CD8-positive, alpha-beta memory T cell (primary cell): Measurements from ENCODE around the gene TARBP2. TPM values are rescaled to one million over a fixed set of nuclear protein-coding genes. Genes with fewer than 3 reads are reported as not detected.

Experiments used
- CTCF ChIA-PET: fragments of 350-600 bp; sonication (Branson Sonifier 250); formaldehyde crosslinking; loops from one replicate; lab custom pipeline; 2021; ENCODE audit warnings: antibody characterized with exemption; lab: Charles Lee
- POLR2A ChIA-PET: fragments of 350-600 bp; sonication (Branson Sonifier 250); formaldehyde crosslinking; loops from one replicate; lab custom pipeline; 2021; ENCODE audit warnings: antibody characterized with exemption; lab: Charles Lee
- DNase-seq, 5 donors: peaks; one replicate each; pipeline versions ENCODE4 v3.0.0 to v3.0.0-alpha.2; 2020 to 2022; ENCODE audit warnings: mixed read lengths in 1 of 5
- H3K27ac ChIP-seq: one replicate; pipeline ENCODE4 v1.7.0; 2013; ENCODE audit warnings: low read depth, mild to moderate bottlenecking, low read length, moderate library complexity
- H3K27me3 ChIP-seq: 2 replicates; pipeline ENCODE4 v1.7.0; 2013; ENCODE audit warnings: low read length, mild to moderate bottlenecking; ENCODE audit not compliant: insufficient read depth, poor library complexity, severe bottlenecking
- H3K36me3 ChIP-seq: 2 replicates; pipeline ENCODE4 v1.7.0; 2013; ENCODE audit warnings: mild to moderate bottlenecking, low read length, moderate library complexity; ENCODE audit not compliant: insufficient read depth
- H3K4me1 ChIP-seq: 2 replicates; pipeline ENCODE4 v1.7.0; 2013; ENCODE audit warnings: mild to moderate bottlenecking, low read length, moderate library complexity; ENCODE audit not compliant: insufficient read depth
- H3K4me3 ChIP-seq: 2 replicates; pipeline ENCODE4 v1.7.0; 2013; ENCODE audit warnings: mild to moderate bottlenecking, low read length
- H3K9me3 ChIP-seq: 2 replicates; pipeline ENCODE4 v1.7.0; 2013; ENCODE audit warnings: mild to moderate bottlenecking, low read length
- H3K27ac Mint-ChIP-seq, 8 donors: one replicate each; pipeline ENCODE4 v1.8.0; 2020 to 2021; ENCODE audit warnings: mixed read lengths in 8 of 8, mild to moderate bottlenecking in 6 of 8, inconsistent platforms in 3 of 8, moderate library complexity in 3 of 8
- H3K27me3 Mint-ChIP-seq, 2 donors: one replicate each; pipeline ENCODE4 v1.8.0; 2020 to 2021; ENCODE audit warnings: mixed read lengths in 2 of 2, mild to moderate bottlenecking in 1 of 2, moderate library complexity in 1 of 2
- H3K36me3 Mint-ChIP-seq, 3 donors: one replicate each; pipeline ENCODE4 v1.8.0; 2020 to 2021; ENCODE audit warnings: mixed read lengths in 3 of 3, inconsistent platforms in 1 of 3, mild to moderate bottlenecking in 1 of 3
- H3K4me1 Mint-ChIP-seq, 3 donors: one replicate each; pipeline ENCODE4 v1.8.0; 2020 to 2021; ENCODE audit warnings: mixed read lengths in 3 of 3, inconsistent platforms in 1 of 3, mild to moderate bottlenecking in 1 of 3
- H3K4me3 Mint-ChIP-seq, 7 donors: one replicate each; pipeline ENCODE4 v1.8.0; 2020 to 2021; ENCODE audit warnings: mixed read lengths in 7 of 7, mild to moderate bottlenecking in 6 of 7, moderate library complexity in 4 of 7, inconsistent platforms in 2 of 7
- H3K9me3 Mint-ChIP-seq, 5 donors: one replicate each; pipeline ENCODE4 v1.8.0; 2020 to 2022; ENCODE audit warnings: mixed read lengths in 5 of 5, mild to moderate bottlenecking in 3 of 5, moderate library complexity in 2 of 5, inconsistent platforms in 1 of 5
- polyA plus RNA-seq: library from polyadenylated mRNA; unstranded; fragments of 300-500 nt; fragmentation: Illumina TruSeq; gene quantifications from one replicate; pipeline ENCODE4 v1.2.3, GENCODE V29; 2021
- total RNA-seq, 2 experiments: library from RNA; stranded (reverse); gene quantifications; one replicate each; pipeline ENCODE4 v1.2.3, GENCODE V29; 2021

The TARBP2 gene
- total and polyA plus RNA-seq, 3 experiments from 2014 or later: 26.3 to 65.1 (median 62.1) TPM

GRCh38 chr12:53466640-53467039 is 34.4 kb upstream of the TARBP2 start:
- no peak overlapping the region for H3K27ac ChIP-seq
- POLR2A ChIA-PET: no interaction called here

DNA sequence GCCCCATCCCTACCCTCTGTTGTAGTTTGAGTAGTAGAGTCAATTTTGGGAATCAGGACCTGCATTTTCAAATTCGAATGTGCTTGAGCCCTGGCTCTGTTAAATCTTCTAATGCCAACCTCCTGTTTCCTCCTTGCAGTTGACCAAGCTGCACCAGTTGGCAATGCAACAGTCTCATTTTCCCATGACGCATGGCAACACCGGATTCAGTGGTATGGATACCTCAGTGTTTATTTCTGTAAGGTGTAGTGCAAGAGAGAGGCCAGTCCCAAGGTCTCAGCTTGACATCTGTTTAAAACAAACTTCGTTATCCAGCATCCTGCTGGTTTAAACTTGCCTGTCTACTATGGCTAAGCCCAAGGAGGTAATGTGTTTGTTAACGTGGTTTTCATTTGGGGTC is 34.0 kb upstream of the TARBP2 start:
- Mint-ChIP-seq H3K4me1 (peaks cover 26 to 48% (median 47%) of the 10 kb centered on the region in 3 donors), H3K4me3 (no peak overlapping the region), H3K27ac (peak overlapping the region in 2 of 8 donors; percentile 21 to 84), H3K9me3 (no peaks in the 10 kb centered on the region), H3K27me3 (peaks cover 0 to 3% of the 10 kb centered on the region in 2 donors), H3K36me3 (peaks cover 18 to 94% (median 44%) of the 10 kb centered on the region in 3 donors)
- POLR2A ChIA-PET: no interaction called here
- peaks cover 15% of the 10 kb centered on the region for H3K4me1 ChIP-seq
- H3K9me3 ChIP-seq: no peaks in the 10 kb centered on the region
- H3K36me3 ChIP-seq: peaks cover 87% of the 10 kb centered on the region
- H3K27me3 ChIP-seq: no peaks in the 10 kb centered on the region
- CTCF ChIA-PET: no interaction called here
- no peak overlapping the region for H3K4me3 ChIP-seq
- H3K27ac ChIP-seq: no peak overlapping the region
- DNase-seq: no peak

More at GRCh38 chr12:53466640-53467039, 34.4 kb upstream of the TARBP2 start:
- peaks cover 18 to 94% (median 43%) of the 10 kb centered on the region in 3 donors for H3K36me3 Mint-ChIP-seq
- no peaks in the 10 kb centered on the region for H3K9me3 ChIP-seq
- peak overlapping the region in 3 of 8 donors; percentile 21 to 84 (median 60) for H3K27ac Mint-ChIP-seq
- no peaks in the 10 kb centered on the region for H3K27me3 ChIP-seq
- H3K4me3 Mint-ChIP-seq: no peak overlapping the region
- H3K27me3 Mint-ChIP-seq: peaks cover 0 to 3% of the 10 kb centered on the region in 2 donors
- DNase-seq: no peak
- H3K9me3 Mint-ChIP-seq: no peaks in the 10 kb centered on the region
- peaks cover 22 to 45% (median 42%) of the 10 kb centered on the region in 3 donors for H3K4me1 Mint-ChIP-seq
- no peak overlapping the region for H3K4me3 ChIP-seq
- peaks cover 87% of the 10 kb centered on the region for H3K36me3 ChIP-seq
- CTCF ChIA-PET: no interaction called here
- H3K4me1 ChIP-seq: peaks cover 15% of the 10 kb centered on the region

- Histone ChIP-seq H3K4me1 (peaks cover 7% of the 10 kb centered on the region), H3K4me3 (no peak overlapping the region), H3K36me3 (peaks cover 87% of the 10 kb centered on the region), H3K27me3 (no peaks in the 10 kb centered on the region), H3K9me3 (no peaks in the 10 kb centered on the region), H3K27ac (no peak overlapping the region)
- H3K27me3 Mint-ChIP-seq: peaks cover 0 to 3% of the 10 kb centered on the region in 2 donors
- ChIA-PET CTCF (interaction anchor here (1.5 kb wide), 1 partner anchor 9 kb away, joined by 3 read pairs; no protein-coding TSS in a partner anchor), POLR2A (interaction anchor here (0.5 to 1.0 kb wide), 3 partner anchors 13 to 955 kb away, joined by 3 to 4 read pairs (median 3); partner anchors contain the start of gene CISTR)
- no peak overlapping the region for H3K4me3 Mint-ChIP-seq
- peaks cover 14 to 94% (median 39%) of the 10 kb centered on the region in 3 donors for H3K36me3 Mint-ChIP-seq
- H3K9me3 Mint-ChIP-seq: no peaks in the 10 kb centered on the region
- peak overlapping the region in 2 of 8 donors; percentile 36 to 87 for H3K27ac Mint-ChIP-seq
- H3K4me1 Mint-ChIP-seq: peaks cover 28 to 54% (median 52%) of the 10 kb centered on the region in 3 donors
- DNase-seq: no peak
Observed at GRCh38 chr12:53467880-53468279, 33.2 kb upstream of the TARBP2 start.

GRCh38 chr12:53468282-53468681 is 32.8 kb upstream of the TARBP2 start:
- peaks cover 14 to 92% (median 37%) of the 10 kb centered on the region in 3 donors for H3K36me3 Mint-ChIP-seq
- peak overlapping the region in 3 of 8 donors; percentile 13 to 71 (median 36) for H3K27ac Mint-ChIP-seq

GRCh38 chr12:53472056-53472582 is 29.0 kb upstream of the TARBP2 start:
- H3K27me3 Mint-ChIP-seq: peaks cover 0 to 3% of the 10 kb centered on the region in 2 donors
- Histone ChIP-seq H3K4me1 (peaks cover 5% of the 10 kb centered on the region), H3K27ac (no peak overlapping the region), H3K36me3 (peaks cover 90% of the 10 kb centered on the region), H3K4me3 (no peak overlapping the region), H3K9me3 (no peaks in the 10 kb centered on the region), H3K27me3 (no peaks in the 10 kb centered on the region)
- H3K4me3 Mint-ChIP-seq: no peak overlapping the region
- DNase-seq: no peak
- H3K4me1 Mint-ChIP-seq: peaks cover 42 to 64% (median 62%) of the 10 kb centered on the region in 3 donors
- ChIA-PET POLR2A (interaction anchor here (0.6 to 1.0 kb wide), 3 partner anchors 9 to 89 kb away, joined by 4 to 8 read pairs (median 6); no protein-coding TSS in a partner anchor), CTCF (interaction anchor here (1.2 to 2.5 kb wide), 4 partner anchors 19 to 151 kb away, joined by 3 to 9 read pairs (median 5); partner anchors contain the start of genes MAP3K12 and TARBP2)
- H3K9me3 Mint-ChIP-seq: no peaks in the 10 kb centered on the region
- H3K27ac Mint-ChIP-seq: peak overlapping the region in 2 of 8 donors; percentile 19 to 90
- peaks cover 20 to 93% (median 30%) of the 10 kb centered on the region in 3 donors for H3K36me3 Mint-ChIP-seq

More at GRCh38 chr12:53468282-53468681, 32.8 kb upstream of the TARBP2 start:
- Mint-ChIP-seq H3K27me3 (peaks cover 0 to 3% of the 10 kb centered on the region in 2 donors), H3K4me3 (no peak overlapping the region), H3K4me1 (peaks cover 27 to 55% (median 51%) of the 10 kb centered on the region in 3 donors), H3K9me3 (no peaks in the 10 kb centered on the region)
- no peaks in the 10 kb centered on the region for H3K9me3 ChIP-seq
- H3K4me1 ChIP-seq: peaks cover 6% of the 10 kb centered on the region
- peaks cover 87% of the 10 kb centered on the region for H3K36me3 ChIP-seq
- ChIA-PET POLR2A (interaction anchor here (0.5 to 1.0 kb wide), 3 partner anchors 13 to 955 kb away, joined by 3 to 4 read pairs (median 3); partner anchors contain the start of gene CISTR), CTCF (interaction anchor here (1.5 kb wide), 2 partner anchors 8 to 9 kb away, joined by 3 read pairs; no protein-coding TSS in a partner anchor)
- H3K27ac ChIP-seq: no peak overlapping the region
- no peak for DNase-seq
- no peaks in the 10 kb centered on the region for H3K27me3 ChIP-seq
- no peak overlapping the region for H3K4me3 ChIP-seq

- Mint-ChIP-seq H3K4me1 (peaks cover 42 to 67% (median 57%) of the 10 kb centered on the region in 3 donors), H3K36me3 (peaks cover 18 to 90% (median 18%) of the 10 kb centered on the region in 3 donors), H3K27me3 (no peaks in the 10 kb centered on the region), H3K9me3 (no peaks in the 10 kb centered on the region), H3K4me3 (peak overlapping the region in 1 of 7 donors; percentile 12), H3K27ac (peak overlapping the region in 7 of 8 donors; percentile 68 to 93 (median 81))
- H3K4me1 ChIP-seq: peaks cover 5% of the 10 kb centered on the region
- no peaks in the 10 kb centered on the region for H3K9me3 ChIP-seq
- H3K27ac ChIP-seq: no peak overlapping the region
- ChIA-PET CTCF (interaction anchor here (1.1 to 4.7 kb wide), 3 partner anchors 20 to 34 kb away, joined by 3 to 23 read pairs (median 3); partner anchors contain the start of gene NPFF), POLR2A (interaction anchor here (1.3 to 1.4 kb wide), 2 partner anchors 19 to 26 kb away, joined by 3 to 4 read pairs; partner anchors contain the start of gene TARBP2)
- DNase-seq: no peak
- H3K27me3 ChIP-seq: no peaks in the 10 kb centered on the region
- peaks cover 80% of the 10 kb centered on the region for H3K36me3 ChIP-seq
- H3K4me3 ChIP-seq: no peak overlapping the region
Observed at GRCh38 chr12:53474077-53474476, 27.0 kb upstream of the TARBP2 start.

DNA sequence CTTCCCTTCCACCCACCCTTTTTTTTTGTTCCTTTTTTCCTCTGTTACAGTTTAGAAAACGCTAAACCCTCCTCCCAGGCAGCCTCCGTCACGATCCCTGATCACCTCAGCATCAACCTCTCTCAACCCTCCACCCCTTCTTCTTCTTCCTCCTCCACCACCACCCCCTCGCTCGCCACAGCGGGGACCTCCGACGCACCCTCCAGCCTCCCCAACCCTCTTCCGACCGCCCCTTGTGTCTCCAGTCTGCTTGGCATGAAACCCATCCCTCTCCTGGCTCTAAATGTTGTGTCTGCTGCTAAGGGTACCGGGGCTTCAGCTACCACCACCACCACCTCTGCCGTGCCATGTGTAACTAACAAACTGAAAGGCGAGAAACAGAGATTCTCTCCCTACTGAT is 26.3 kb upstream of the TARBP2 start:
- H3K4me1 ChIP-seq: peaks cover 5% of the 10 kb centered on the region
- Mint-ChIP-seq H3K9me3 (no peaks in the 10 kb centered on the region), H3K4me1 (peaks cover 42 to 69% (median 57%) of the 10 kb centered on the region in 3 donors), H3K4me3 (peak overlapping the region in 6 of 7 donors; percentile 4 to 67 (median 38)), H3K27ac (peak overlapping the region; percentile 68 to 97 (median 85)), H3K27me3 (no peaks in the 10 kb centered on the region), H3K36me3 (peaks cover 18 to 90% (median 19%) of the 10 kb centered on the region in 3 donors)
- CTCF ChIA-PET: interaction anchor here (0.9 to 4.7 kb wide), 5 partner anchors 20 to 924 kb away, joined by 3 to 23 read pairs (median 4); partner anchors contain the start of genes MAP3K12 and NPFF
- no peak overlapping the region for H3K4me3 ChIP-seq
- POLR2A ChIA-PET: interaction anchor here (0.7 to 1.3 kb wide), 5 partner anchors 12 to 56 kb away, joined by 3 to 9 read pairs (median 4); partner anchors contain the start of gene MAP3K12
- H3K27me3 ChIP-seq: no peaks in the 10 kb centered on the region
- peaks cover 82% of the 10 kb centered on the region for H3K36me3 ChIP-seq
- H3K9me3 ChIP-seq: no peaks in the 10 kb centered on the region
- H3K27ac ChIP-seq: no peak overlapping the region
- peak in 1 of 5 donors; percentile 35 for DNase-seq
